ENCODE results near the gene A1BG. TPM values are rescaled to one million over a fixed set of nuclear protein-coding genes. Genes with fewer than 3 reads are reported as not detected.

Gene A1BG
- total RNA-seq, 4 donors from 2014 or later, result 8.7 to 18.4 (median 16.4) TPM

DNA sequence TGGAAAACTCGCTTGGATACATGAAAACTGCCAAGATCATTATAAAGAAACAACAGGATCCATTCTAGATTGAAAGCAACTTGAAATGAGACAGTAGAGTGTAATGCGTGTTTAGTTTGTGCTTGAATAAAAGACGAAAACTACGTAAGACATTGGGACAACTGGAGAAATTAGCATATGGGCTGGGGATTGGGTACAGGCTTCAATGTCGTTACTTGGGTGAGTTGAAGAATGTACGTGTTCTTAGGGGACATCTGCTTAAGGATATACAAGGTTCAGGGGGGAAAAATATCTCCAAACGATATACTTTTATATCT is 48.6 kb downstream of the A1BG start:
- ATAC-seq (ENCODE audit: low FRiP score) (peak; percentile 17), DNase-seq (ENCODE audit: low spot score) (no peak)
- TF ChIP-seq, protein P1, sequence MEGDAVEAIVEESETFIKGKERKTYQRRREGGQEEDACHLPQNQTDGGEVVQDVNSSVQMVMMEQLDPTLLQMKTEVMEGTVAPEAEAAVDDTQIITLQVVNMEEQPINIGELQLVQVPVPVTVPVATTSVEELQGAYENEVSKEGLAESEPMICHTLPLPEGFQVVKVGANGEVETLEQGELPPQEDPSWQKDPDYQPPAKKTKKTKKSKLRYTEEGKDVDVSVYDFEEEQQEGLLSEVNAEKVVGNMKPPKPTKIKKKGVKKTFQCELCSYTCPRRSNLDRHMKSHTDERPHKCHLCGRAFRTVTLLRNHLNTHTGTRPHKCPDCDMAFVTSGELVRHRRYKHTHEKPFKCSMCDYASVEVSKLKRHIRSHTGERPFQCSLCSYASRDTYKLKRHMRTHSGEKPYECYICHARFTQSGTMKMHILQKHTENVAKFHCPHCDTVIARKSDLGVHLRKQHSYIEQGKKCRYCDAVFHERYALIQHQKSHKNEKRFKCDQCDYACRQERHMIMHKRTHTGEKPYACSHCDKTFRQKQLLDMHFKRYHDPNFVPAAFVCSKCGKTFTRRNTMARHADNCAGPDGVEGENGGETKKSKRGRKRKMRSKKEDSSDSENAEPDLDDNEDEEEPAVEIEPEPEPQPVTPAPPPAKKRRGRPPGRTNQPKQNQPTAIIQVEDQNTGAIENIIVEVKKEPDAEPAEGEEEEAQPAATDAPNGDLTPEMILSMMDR (IDR thresholded peaks at IDR 0.05), result no peak

DNA sequence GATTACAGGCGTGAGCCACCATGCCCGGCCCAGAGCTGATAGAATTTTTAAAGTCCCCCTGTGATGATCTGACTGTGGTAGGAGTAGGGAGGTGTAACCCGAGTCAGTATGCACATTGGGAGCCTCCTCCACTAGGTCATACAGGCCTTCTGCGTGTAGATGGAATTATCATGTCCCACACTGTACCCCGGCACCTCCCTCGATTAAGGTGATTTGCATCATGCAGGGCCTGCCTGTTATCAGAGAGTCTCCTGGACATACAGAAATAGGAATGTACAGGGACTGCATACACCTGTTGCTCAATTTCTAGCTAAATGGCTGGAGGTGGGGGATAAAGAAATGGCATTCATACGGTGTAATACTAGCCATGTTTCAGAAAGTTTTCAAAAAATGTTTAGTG is 49.0 kb downstream of the A1BG start:
- DNase-seq (ENCODE audit: low spot score), result no peak
- TF ChIP-seq, protein P1 (IDR thresholded peaks at IDR 0.05), result no peak
- no peak for ATAC-seq (ENCODE audit: low FRiP score)

DNA sequence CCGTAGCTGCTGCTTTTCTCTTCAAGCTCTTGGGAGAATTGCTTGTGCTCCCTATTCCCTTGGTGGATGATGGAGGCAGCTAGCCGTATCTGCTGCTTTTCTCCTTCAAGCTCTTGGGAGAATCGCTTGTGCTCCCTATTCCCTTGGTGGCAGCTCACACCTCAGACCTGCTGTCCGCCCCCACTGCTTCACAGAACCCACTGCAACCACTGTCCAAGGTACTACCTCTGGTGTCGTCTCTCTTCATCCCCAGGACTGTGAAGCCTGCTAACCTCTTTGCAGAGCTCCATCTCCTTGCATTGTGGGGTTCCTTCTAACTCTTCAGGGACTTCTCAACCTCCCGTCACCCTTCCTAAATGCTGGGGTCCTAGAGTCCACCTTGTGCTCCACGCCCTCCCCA is 52.7 kb downstream of the A1BG start:
- TF ChIP-seq, protein P1 (IDR thresholded peaks at IDR 0.05), result no peak
- no peak for DNase-seq (ENCODE audit: low spot score)
- no peak for ATAC-seq (ENCODE audit: low FRiP score)

DNA sequence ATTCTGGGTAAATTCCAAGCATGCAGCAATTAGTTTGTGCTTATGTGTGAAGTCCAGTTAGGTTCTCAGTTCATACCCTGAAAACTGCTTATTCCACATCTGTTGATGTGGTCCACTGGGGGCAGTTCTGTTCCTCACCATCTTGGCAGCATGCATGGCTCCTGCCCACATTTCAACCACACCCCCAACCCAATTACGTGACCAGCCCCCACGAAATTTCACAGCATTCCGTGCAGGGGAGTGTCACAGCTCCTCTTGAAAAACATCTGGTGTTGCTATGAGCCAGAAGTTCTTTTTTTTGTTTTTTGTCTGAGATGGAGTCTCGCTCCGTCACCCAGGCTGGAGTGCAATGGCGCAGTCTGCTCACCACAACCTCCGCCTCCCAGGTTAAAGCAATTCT is 57.2 kb downstream of the A1BG start:
- ATAC-seq (ENCODE audit: low FRiP score) (no peak), DNase-seq (ENCODE audit: low spot score) (no peak)
- TF ChIP-seq, protein P1 (IDR thresholded peaks at IDR 0.05), result no peak

Small RNA genes lying within 50 kb of the gene (small RNA-seq; reads per million reads assigned to genes)
- gene MIR4754 (not detected), gene MIR6806 (not detected), gene RNA5SP473 (not detected)

Other genes starting within 250 kb of the A1BG start
- 1 to 10 TPM; 5.1 to 8.5 (median 7.4) TPM for gene ZNF329, start 202.7 kb downstream of the A1BG start, total RNA-seq
- 10 to 100 TPM; 16.5 to 30.4 (median 21.7) TPM for gene ZNF274, start 170.4 kb downstream of the A1BG start, total RNA-seq
- gene ZNF544, start 124.6 kb downstream of the A1BG start, total RNA-seq, result 10 to 100 TPM; 21.2 to 31.2 (median 28.4) TPM
- gene ZNF8, start 74.5 kb downstream of the A1BG start, total RNA-seq, result 1 to 10 TPM; 4.6 to 9.3 (median 5.9) TPM
- 10 to 100 TPM; 39.5 to 85.1 (median 59.2) TPM for gene ERVK3-1, start 48.1 kb downstream of the A1BG start, total RNA-seq
- 1 to 10 TPM; 2.0 to 3.7 (median 2.8) TPM for gene ZSCAN22, start 26.5 kb downstream of the A1BG start, total RNA-seq
- 1 to 10 TPM in 3 of 4 donors, under 1 TPM in 1; 0.74 to 2.4 (median 1.3) TPM for gene ZNF497, start 9.3 kb upstream of the A1BG start, total RNA-seq
- gene ZNF837, start 27.5 kb upstream of the A1BG start, total RNA-seq, result 1 to 10 TPM in 3 of 4 donors, under 1 TPM in 1; 0.48 to 4.4 (median 2.1) TPM
- 1,000 to 10,000 TPM; 1,379 to 1,993 (median 1,504) TPM for gene RPS5, start 33.8 kb upstream of the A1BG start, total RNA-seq
- not detected for gene RNF225, start 42.2 kb upstream of the A1BG start, total RNA-seq
- 10 to 100 TPM in 2 of 4 donors, 1 to 10 TPM in 2; 7.9 to 34.1 (median 9.2) TPM for gene ZNF584, start 55.2 kb upstream of the A1BG start, total RNA-seq
- gene ZNF132, start 86.7 kb upstream of the A1BG start, total RNA-seq, result 1 to 10 TPM; 4.0 to 8.2 (median 4.6) TPM
- gene ZNF324B, start 98.1 kb upstream of the A1BG start, total RNA-seq, result 1 to 10 TPM; 3.8 to 8.5 (median 6.0) TPM
- 10 to 100 TPM in 3 of 4 donors, 1 to 10 TPM in 1; 7.3 to 23.3 (median 15.8) TPM for gene ZNF324, start 113.6 kb upstream of the A1BG start, total RNA-seq
- 10 to 100 TPM in 1 of 4 donors, 1 to 10 TPM in 3; 6.6 to 10.4 (median 8.0) TPM for gene ZNF446, start 122.9 kb upstream of the A1BG start, total RNA-seq
- 1 to 10 TPM; 4.5 to 8.5 (median 5.6) TPM for gene SLC27A5, start 158.5 kb upstream of the A1BG start, total RNA-seq
- gene ZBTB45, start 166.3 kb upstream of the A1BG start, total RNA-seq, result 10 to 100 TPM in 1 of 4 donors, 1 to 10 TPM in 3; 4.6 to 10.2 (median 8.4) TPM
- 100 to 1,000 TPM; 151 to 238 (median 166) TPM for gene TRIM28, start 190.6 kb upstream of the A1BG start, total RNA-seq
- gene CHMP2A, start 201.6 kb upstream of the A1BG start, total RNA-seq, result 100 to 1,000 TPM in 2 of 4 donors, 10 to 100 TPM in 2; 87.0 to 115 (median 99.6) TPM
- gene UBE2M, start 205.1 kb upstream of the A1BG start, total RNA-seq, result 10 to 100 TPM; 19.4 to 26.2 (median 23.3) TPM
- 10 to 100 TPM; 15.8 to 32.5 (median 22.1) TPM for gene MZF1, start 219.8 kb upstream of the A1BG start, total RNA-seq